ENCODE measurements around the gene ZDHHC12. TPM values are rescaled to one million over a fixed set of nuclear protein-coding genes. Genes with fewer than 3 reads are reported as not detected.

The ZDHHC12 gene
- total and polyA plus RNA-seq, 12 donors: 1.6 to 97.4 (median 29.0) TPM

GRCh38 chr9:128713941-128714573 lies 9.9 kb downstream of the ZDHHC12 start:
- Histone ChIP-seq H3K9me3 (replicated peaks in 1 of 3) (no peaks in the 10 kb centered on the region), H3K27me3 (no peaks in the 10 kb centered on the region), H3K4me1 (replicated peaks in 1 of 2) (no peaks in the 10 kb centered on the region), H3K4me3 (no peak overlapping the region), H3K36me3 (replicated peaks in 1 of 2) (no peaks in the 10 kb centered on the region), H3K27ac (no peak overlapping the region)
- WGBS, 4 donors: 92 to 96% (median 94%) methylated on average over 13 to 19 of the region's 19 CpGs
- intact Hi-C loops (cut with DNase I): no loop called here
- TF ChIP-seq CTCF (IDR thresholded peaks at IDR 0.05): no peak
- no peak for DNase-seq

GRCh38 chr9:128713411-128713780 lies 10.5 kb downstream of the ZDHHC12 start:
- intact Hi-C loops (cut with DNase I): no loop called here
- no peak overlapping the region for H3K27ac ChIP-seq
- H3K4me3 ChIP-seq: no peak overlapping the region
- H3K4me1 ChIP-seq (replicated peaks in 1 of 2): no peaks in the 10 kb centered on the region
- no peaks in the 10 kb centered on the region for H3K36me3 ChIP-seq (replicated peaks in 1 of 2)
- no peaks in the 10 kb centered on the region for H3K9me3 ChIP-seq (replicated peaks in 1 of 3)
- H3K27me3 ChIP-seq: no peaks in the 10 kb centered on the region
- DNase-seq: no peak
- 84 to 100% (median 87%) methylated on average over 1 to 13 of the region's 13 CpGs for WGBS, 4 donors
- TF ChIP-seq POLR2A (IDR thresholded peaks at IDR 0.05) (no peak), CTCF (IDR thresholded peaks at IDR 0.05) (no peak)

- WGBS, 4 donors: 50 to 96% (median 80%) methylated on average over 5 to 26 of the region's 26 CpGs
- no peak for DNase-seq
- intact Hi-C loops (cut with DNase I): no loop called here
Measured at GRCh38 chr9:128712451-128713410, 11.2 kb downstream of the ZDHHC12 start.

More at GRCh38 chr9:128712451-128713410, 11.2 kb downstream of the ZDHHC12 start:
- H3K4me1 ChIP-seq (replicated peaks in 1 of 2): no peaks in the 10 kb centered on the region
- H3K27ac ChIP-seq: no peak overlapping the region
- no peaks in the 10 kb centered on the region for H3K9me3 ChIP-seq (replicated peaks in 1 of 3)
- no peak overlapping the region for H3K4me3 ChIP-seq
- no peaks in the 10 kb centered on the region for H3K27me3 ChIP-seq
- TF ChIP-seq POLR2A (IDR thresholded peaks at IDR 0.05): no peak
- TF ChIP-seq CTCF (IDR thresholded peaks at IDR 0.05): no peak
- no peaks in the 10 kb centered on the region for H3K36me3 ChIP-seq (replicated peaks in 1 of 2)

All from adrenal gland (tissue), 12 donors.